ENCODE measurements around the gene POC1B.
A peak's percentile ranks its signal among the peaks of the same experiment; 100 is the strongest.

Gene POC1B

DNA sequence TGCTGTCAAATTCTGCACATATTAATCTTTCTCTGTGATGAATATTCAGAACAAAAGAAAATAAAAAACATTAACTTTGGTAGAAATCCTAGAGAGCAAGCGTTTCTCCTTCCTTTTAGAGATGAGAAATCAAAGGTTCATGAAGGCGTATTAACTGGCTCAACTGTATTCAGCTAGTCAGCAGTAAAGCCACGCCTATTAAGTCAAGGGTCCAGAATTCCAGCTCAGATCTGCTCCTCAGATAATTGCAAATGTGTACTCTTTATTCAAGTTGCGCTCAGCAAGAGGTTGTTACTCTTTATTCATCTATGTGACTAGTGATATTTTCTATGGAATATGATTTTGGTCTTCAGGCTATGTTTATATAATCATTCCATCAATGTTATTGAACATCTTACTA, 13.1 kb upstream of the POC1B start:
- no peak for DNase-seq

DNA sequence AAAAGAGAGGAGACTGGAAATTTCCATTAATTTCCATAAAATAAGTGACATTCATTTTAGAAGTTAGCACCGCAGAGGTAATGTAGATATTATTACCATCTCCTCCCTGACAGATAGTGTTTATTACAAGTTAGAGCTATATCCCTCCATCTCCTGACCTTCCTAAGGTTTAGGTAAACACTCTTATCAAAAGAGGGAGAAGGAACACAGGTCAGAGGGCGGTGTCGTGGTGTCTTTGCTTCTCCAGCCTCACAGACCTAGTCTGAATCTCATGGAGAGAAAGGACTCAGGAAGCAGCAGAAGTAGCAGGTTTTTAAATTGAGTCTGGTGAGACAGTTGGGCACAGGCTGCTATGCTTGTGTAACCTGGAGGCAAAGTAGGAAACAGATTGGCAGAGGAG, 11.5 kb upstream of the POC1B start:
- DNase-seq: no peak

- no peak for DNase-seq
These were observed 3.9 kb upstream of the POC1B start for GRCh38 chr12:89529738-89530137.

GRCh38 chr12:89528434-89528833, 2.6 kb upstream of the POC1B start:
- DNase-seq: no peak

DNA sequence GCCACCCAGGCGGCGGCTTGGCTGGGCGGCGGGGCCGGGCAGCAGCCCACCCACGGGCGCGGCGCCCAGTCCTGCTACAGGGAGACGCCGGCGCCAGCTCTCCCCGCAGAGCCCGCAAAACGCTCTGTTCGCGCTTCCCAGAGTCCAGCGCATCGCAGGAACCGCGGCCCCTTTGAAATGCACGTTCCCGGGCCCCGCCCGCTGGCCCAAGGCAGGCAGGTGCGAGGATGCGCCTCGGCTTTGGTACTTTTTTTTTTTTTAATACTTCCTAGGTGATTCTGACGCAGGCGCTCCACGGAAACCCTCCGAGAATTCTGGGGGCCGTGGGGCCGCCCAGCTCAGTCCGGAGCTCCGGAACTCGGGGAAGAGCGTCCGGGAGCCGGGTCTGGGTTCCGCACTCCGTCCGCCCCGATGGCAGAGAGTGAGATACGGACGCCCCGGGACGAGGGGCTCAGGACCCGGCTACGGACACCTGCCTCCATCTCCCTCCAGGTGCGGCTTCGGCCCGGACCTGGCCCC, 483 bp downstream of the POC1B start:
- DNase-seq: peak; percentile 27

GRCh38 chr12:89524541-89525304, 1.1 kb downstream of the POC1B start, which contains the start of gene GALNT4:
Gene GALNT4 (minus strand): TSS chr12:89524796. CDS start chr12:89524549, 247 bp downstream.
- DNase-seq: peak; percentile 78

DNA sequence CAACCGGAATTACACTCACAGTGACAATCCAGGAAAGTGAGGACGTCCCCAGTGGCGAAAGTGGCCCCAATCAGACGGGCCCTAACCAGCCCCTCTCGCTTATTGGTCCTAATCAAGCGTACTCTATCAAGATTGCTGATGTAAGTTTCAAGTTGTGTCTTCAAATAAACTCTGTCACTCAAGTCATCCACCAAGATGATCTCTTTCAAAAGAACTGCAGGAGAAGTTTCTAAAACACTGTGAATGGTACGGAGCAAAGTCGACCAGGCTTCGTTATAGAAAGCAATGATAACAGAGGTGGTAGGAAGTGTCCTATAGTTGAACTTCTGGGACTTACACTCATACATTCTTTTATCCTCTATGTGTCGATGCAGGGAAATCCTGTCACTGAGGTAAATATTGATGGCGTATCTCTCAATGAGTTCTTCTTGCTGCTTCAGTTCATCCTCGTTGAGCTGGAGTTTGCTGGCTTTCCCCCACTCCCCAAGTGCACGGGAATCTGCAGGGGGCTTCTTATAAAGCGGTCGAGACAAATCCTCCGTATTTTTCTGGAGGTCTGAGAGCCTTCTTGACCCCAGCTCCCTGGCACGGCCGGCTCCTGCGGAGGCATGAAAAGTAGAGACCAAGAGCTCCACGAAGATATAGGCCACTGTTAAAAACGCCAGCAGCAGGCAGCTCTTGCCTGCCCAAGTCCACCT, 1.9 kb downstream of the POC1B start:
- DNase-seq: no peak

DNA sequence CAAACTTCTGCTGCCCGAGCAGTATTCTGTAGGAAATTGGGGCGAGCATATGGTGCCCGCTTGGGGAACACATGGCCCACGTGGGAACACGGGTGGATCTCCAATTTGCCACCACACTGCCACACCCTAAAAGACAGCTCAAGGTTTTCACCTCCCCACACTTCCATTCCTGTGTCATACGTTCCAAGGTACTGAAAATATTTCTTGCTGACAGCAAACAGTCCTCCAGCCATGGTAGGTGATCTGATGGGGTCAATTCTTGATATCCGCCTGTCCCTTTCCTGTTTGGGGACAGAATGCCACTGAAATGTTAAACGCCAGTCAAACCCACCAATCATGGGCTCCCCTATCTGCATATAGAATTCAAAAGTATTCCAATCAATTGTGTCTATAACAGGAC, 2.5 kb downstream of the POC1B start:
- no peak for DNase-seq

DNA sequence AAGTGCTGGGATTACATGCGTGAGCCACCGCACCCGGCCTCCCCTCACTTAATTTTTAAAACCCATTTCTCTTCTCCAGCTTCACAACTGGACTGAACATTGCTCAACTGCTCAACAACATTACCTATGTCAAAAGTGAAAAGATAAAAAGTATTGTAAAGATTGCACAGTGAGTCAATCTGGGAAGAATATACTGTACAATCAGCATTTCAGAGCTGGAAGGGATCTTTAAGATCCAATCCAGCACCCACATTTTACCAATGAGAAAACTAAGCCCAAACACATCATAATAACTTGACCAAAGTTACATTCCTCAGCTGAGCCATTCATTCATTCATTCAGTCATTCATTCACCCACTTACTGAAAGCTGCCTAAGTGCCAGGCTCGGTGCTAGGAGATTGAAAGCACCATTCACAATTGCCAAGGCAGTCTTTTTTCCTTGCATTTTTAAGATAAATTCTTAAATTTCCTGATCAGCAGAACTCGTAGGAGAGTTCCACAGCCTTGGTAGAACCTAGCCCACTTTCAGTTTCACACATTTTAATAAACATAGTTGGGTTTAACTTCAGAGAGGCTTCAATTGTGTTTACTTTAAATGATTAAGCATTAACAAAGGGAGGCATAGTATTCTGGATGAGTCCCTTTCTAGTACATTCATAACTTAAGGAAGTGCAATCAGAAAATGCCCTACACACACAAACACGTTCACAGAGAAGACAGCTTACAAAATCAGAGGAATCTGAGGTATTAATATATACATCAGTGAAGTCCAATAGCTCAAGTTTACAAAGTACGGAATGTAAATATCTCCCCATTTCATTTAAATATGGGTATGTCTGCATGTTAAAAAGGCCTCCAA, 4.3 kb downstream of the POC1B start:
- no peak for DNase-seq

- no peak for DNase-seq
These were observed 8.1 kb downstream of the POC1B start for GRCh38 chr12:89517720-89518119.

- no peak for DNase-seq
These were observed 9.2 kb downstream of the POC1B start for GRCh38 chr12:89516633-89517032.

DNA sequence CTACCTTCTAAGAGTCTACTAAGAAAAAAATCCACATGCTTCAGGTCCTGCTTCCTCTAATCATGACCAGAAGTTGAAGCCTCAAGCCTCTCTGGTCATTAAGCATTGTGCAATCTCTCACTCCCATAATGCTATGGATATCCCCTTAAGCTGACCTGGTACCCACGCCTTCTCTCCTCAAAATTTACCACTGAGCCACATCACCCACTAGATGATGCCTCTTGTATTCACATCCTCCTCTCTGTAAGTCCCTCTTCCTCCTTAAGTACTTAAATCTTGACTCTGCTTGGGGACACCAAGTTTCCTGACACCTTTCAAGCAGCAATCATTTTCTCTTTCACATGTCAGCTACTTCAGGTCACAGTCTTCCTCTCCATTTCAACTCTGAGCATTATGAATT, 11.1 kb downstream of the POC1B start:
- no peak for DNase-seq

DNA sequence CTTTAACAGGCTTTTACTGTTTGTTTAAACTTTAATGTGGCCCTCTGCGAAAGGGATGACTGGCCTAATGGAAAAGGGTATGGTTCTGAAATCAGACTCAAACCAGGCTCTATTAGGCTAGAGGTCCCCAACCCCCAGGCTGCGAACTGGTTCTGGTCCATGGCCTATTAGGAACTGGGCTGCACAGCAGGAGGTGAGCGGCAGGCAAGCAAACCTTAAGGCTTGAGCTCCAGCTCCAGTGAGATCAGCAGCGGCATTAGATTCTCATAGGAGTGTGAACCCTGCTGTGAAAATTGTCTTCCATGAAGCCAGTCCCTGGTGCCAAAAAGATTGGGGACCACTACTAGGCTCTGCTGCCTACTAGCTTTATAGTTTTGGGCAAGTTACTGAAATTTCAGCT, 12.3 kb downstream of the POC1B start:
- no peak for DNase-seq

- DNase-seq: no peak
These were observed 18.6 kb downstream of the POC1B start for GRCh38 chr12:89507015-89507824.

DNA sequence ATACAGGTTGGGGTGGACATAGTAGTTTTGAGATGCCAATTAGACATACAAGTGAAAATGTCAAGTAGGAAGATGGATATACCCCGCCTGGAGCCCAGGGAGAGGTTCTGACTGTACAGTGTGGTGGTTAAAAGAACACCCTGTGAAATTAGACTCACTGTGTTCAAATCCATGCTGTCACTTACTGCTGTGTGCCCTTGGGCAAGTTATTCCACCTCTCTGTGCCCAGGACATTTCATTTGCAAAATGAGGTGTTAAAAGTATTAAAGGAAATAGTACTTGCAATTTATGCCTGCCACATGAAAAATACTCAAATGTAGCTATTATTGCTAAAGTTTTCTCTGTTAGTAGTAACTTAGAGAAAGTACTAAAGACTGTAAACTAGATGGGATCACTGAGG, 19.8 kb downstream of the POC1B start:
- no peak for DNase-seq

GRCh38 chr12:89504560-89505346, 21.1 kb downstream of the POC1B start:
- no peak for DNase-seq

- no peak for DNase-seq
These were observed 24.1 kb downstream of the POC1B start for GRCh38 chr12:89501793-89502192.

DNA sequence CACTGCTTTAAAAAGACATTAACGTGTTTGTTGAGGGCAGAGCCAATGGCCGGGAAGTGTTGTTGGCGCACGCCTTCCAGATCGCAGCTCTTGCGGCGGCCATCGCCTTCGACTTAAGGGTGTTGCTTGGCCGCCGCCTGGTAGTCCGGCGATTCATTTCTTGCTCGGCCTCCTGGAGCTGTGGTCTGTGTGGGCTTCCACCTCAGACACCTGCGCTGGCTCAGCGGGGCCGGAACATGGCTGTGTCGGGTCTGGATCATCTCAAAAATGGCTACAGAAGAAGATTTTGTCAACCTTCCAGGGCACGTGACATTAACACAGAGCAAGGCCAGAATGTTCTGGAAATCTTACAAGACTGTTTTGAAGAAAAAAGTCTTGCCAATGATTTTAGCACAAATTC, 26.0 kb downstream of the POC1B start:
- no peak for DNase-seq

GRCh38 chr12:89497467-89497866, 28.4 kb downstream of the POC1B start:
- no peak for DNase-seq

DNA sequence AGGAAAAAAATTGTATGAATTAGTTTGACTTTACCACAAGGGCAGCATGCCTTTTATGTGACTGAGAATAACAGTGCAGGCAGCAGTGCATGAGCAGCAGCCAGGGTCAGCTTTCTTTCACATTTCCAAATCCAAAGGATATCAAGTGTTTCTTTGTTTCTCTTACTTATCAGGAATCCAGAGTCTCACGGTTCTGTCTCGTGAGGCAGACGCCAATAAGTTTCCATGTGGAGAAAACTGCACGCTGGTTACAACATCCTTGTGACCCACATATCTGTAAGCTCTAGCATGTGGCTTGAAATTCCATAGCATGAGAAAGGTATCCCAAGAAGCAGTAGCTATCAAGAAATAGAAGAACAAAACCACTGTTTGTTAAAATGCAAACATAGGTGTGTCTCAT, 28.8 kb downstream of the POC1B start:
- DNase-seq: no peak

DNA sequence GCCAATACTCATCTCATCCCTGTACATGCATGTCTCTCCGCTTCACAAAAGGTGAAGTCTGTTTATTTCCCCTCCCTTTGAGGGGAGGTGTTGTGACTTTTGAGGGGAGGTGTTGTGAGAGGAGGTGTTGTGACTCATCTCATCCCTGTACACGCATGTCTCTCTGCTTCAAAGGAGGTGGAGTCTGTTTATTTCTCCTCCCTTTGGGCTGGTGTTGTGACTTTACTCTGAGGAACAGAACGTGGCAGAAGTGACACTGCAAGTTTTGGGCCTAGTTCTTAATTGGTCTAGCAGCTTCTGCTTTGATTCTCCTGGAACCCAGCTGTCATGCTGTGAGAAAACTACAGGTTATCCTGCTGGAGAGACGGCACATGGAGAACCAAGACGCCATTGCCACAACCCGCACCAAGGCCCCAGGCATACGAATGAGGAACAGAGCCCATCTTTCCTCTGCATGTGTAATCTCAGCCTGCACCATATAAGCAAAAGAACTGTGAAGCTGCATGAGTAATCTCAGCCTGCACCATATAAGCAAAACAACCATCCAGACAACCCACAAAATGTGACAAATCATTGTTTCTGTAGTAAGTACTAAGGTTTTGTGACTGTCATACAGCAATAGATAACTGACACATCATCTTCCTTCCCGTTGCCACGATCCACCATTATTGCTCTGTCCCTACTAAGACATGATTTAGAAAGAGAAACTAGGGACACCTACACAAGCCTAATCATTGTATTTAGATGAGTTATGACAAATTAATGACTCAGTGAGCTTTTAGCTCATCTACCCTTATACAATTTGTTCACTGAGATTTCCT, 31.2 kb downstream of the POC1B start:
- DNase-seq: no peak

All from NCI-H226 (cell line).